ENCODE data around the gene POPDC2.

The POPDC2 gene

GRCh38 chr3:119672776-119673175, 12.4 kb upstream of the POPDC2 start:
- peak; percentile 11 for FAIRE-seq
- no peak for DNase-seq (ENCODE audit: insufficient read length, low spot score)

- FAIRE-seq (peak; percentile 21), DNase-seq (ENCODE audit: insufficient read length, low spot score) (no peak)
Measured at GRCh38 chr3:119669906-119670570, 9.6 kb upstream of the POPDC2 start.

- DNase-seq (ENCODE audit: insufficient read length, low spot score) (no peak), FAIRE-seq (peak; percentile 47)
Measured at GRCh38 chr3:119665954-119666559, 5.7 kb upstream of the POPDC2 start.

GRCh38 chr3:119664850-119665379, 4.5 kb upstream of the POPDC2 start:
- no peak for DNase-seq (ENCODE audit: insufficient read length, low spot score)
- no peak for FAIRE-seq

GRCh38 chr3:119664370-119664769, 4.0 kb upstream of the POPDC2 start:
- no peak for FAIRE-seq
- DNase-seq (ENCODE audit: insufficient read length, low spot score), result no peak

- FAIRE-seq, result no peak
- DNase-seq (ENCODE audit: insufficient read length, low spot score), result no peak
Measured at GRCh38 chr3:119663885-119664284, 3.5 kb upstream of the POPDC2 start.

- no peak for FAIRE-seq
- DNase-seq (ENCODE audit: insufficient read length, low spot score), result no peak
Measured at GRCh38 chr3:119662604-119663373, 2.4 kb upstream of the POPDC2 start.

GRCh38 chr3:119659606-119660291, 640 bp downstream of the POPDC2 start:
- FAIRE-seq (no peak), DNase-seq (ENCODE audit: insufficient read length, low spot score) (no peak)

- FAIRE-seq (no peak), DNase-seq (ENCODE audit: insufficient read length, low spot score) (no peak)
Measured at GRCh38 chr3:119658994-119659393, 1.4 kb downstream of the POPDC2 start.

- FAIRE-seq, result peak; percentile 35
Measured at GRCh38 chr3:119657887-119658702, 2.3 kb downstream of the POPDC2 start.

GRCh38 chr3:119653876-119654275, 6.5 kb downstream of the POPDC2 start:
- no peak for FAIRE-seq
- DNase-seq (ENCODE audit: insufficient read length, low spot score), result no peak

More at GRCh38 chr3:119657887-119658702, 2.3 kb downstream of the POPDC2 start:
- no peak for DNase-seq (ENCODE audit: insufficient read length, low spot score)

- FAIRE-seq (no peak), DNase-seq (ENCODE audit: insufficient read length, low spot score) (no peak)
Measured at GRCh38 chr3:119652306-119653033, 7.9 kb downstream of the POPDC2 start.

- no peak for FAIRE-seq
- DNase-seq (ENCODE audit: insufficient read length, low spot score), result no peak
Measured at GRCh38 chr3:119649761-119650160, 10.6 kb downstream of the POPDC2 start.

- DNase-seq (ENCODE audit: insufficient read length, low spot score) (no peak), FAIRE-seq (no peak)
Measured at GRCh38 chr3:119647843-119648575, 12.4 kb downstream of the POPDC2 start.

GRCh38 chr3:119647171-119647570, 13.2 kb downstream of the POPDC2 start:
- DNase-seq (ENCODE audit: insufficient read length, low spot score), result no peak
- FAIRE-seq, result no peak

- DNase-seq (ENCODE audit: insufficient read length, low spot score) (no peak), FAIRE-seq (no peak)
Measured at GRCh38 chr3:119645813-119646212, 14.6 kb downstream of the POPDC2 start.

GRCh38 chr3:119644481-119644880, 15.9 kb downstream of the POPDC2 start:
- no peak for FAIRE-seq

GRCh38 chr3:119643528-119643927, 16.9 kb downstream of the POPDC2 start:
- FAIRE-seq, result no peak
- no peak for DNase-seq (ENCODE audit: insufficient read length, low spot score)

More at GRCh38 chr3:119644481-119644880, 15.9 kb downstream of the POPDC2 start:
- no peak for DNase-seq (ENCODE audit: insufficient read length, low spot score)

Data from GM19239 (cell line).